Stimulated activated CD8-positive, alpha-beta memory T cell treated with anti-CD3 and anti-CD28 coated beads, Interleukin-4, amount 100 ng/mL, for 1 hour (primary cell): ENCODE data around the gene CDX1.

ENCODE experiments used
- DNase-seq, 2 donors: peaks; one replicate each; pipeline ENCODE4 v3.0.0-alpha.2; 2020; ENCODE audit warnings: low read depth in 2 of 2, low spot score in 1 of 2

CDX1 gene

GRCh38 chr5:150146235-150146634 is 20.3 kb upstream of the CDX1 start:
- DNase-seq, result no peak

GRCh38 chr5:150146862-150147601 is 19.5 kb upstream of the CDX1 start:
- no peak for DNase-seq

GRCh38 chr5:150147670-150148069 is 18.9 kb upstream of the CDX1 start:
- no peak for DNase-seq

- DNase-seq, result no peak
These were observed 18.3 kb upstream of the CDX1 start for GRCh38 chr5:150148117-150148927.

- no peak for DNase-seq
These were observed 17.0 kb upstream of the CDX1 start for GRCh38 chr5:150149618-150150017.

- DNase-seq, result no peak
These were observed 13.7 kb upstream of the CDX1 start for GRCh38 chr5:150152636-150153462.

GRCh38 chr5:150153483-150153882 is 13.1 kb upstream of the CDX1 start:
- DNase-seq, result no peak

GRCh38 chr5:150153957-150154617 is 12.5 kb upstream of the CDX1 start:
- no peak for DNase-seq

GRCh38 chr5:150154618-150155128 is 11.9 kb upstream of the CDX1 start:
- DNase-seq, result no peak

GRCh38 chr5:150155258-150156026 is 11.1 kb upstream of the CDX1 start, which contains the start of gene PDGFRB:
Gene PDGFRB, minus strand, starts transcription at chr5:150155845. Its CDS starts 18,798 bp downstream, at chr5:150137047.
- peak; percentile 30 to 34 for DNase-seq

GRCh38 chr5:150156027-150156368 is 10.6 kb upstream of the CDX1 start:
- DNase-seq, result no peak

GRCh38 chr5:150156540-150156939 is 10.0 kb upstream of the CDX1 start:
- no peak for DNase-seq

- no peak for DNase-seq
These were observed 9.4 kb upstream of the CDX1 start for GRCh38 chr5:150157168-150157567.

GRCh38 chr5:150158170-150158949 is 8.2 kb upstream of the CDX1 start:
- no peak for DNase-seq

GRCh38 chr5:150159031-150159430 is 7.5 kb upstream of the CDX1 start:
- no peak for DNase-seq

GRCh38 chr5:150159741-150160179 is 6.8 kb upstream of the CDX1 start:
- no peak for DNase-seq

GRCh38 chr5:150160448-150161081 is 6.0 kb upstream of the CDX1 start:
- DNase-seq, result no peak

- DNase-seq, result peak; percentile 47 to 55
These were observed 5.1 kb upstream of the CDX1 start for GRCh38 chr5:150161242-150162141.
